ENCODE measurements around the gene KAZN.

DNA sequence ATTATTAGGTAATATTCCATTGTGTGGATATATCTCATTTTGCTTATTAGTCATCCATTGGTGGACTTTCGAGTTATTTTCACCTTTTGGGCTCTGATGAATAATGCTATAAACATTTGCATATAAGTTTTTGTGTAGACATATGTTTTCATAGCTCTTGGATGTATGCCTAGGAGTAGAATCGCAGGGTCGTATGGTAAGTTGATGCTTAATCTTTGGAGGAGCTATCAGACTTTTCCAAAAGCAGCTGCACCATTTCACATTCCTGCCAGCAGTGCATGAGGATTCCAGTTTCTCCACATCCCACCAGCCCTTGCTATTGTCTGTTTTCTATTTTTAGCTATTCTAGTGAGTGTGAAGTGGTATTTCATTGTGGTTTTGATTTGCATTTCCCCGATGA, 434.8 kb downstream of the KAZN start:
- TF ChIP-seq, protein P1, sequence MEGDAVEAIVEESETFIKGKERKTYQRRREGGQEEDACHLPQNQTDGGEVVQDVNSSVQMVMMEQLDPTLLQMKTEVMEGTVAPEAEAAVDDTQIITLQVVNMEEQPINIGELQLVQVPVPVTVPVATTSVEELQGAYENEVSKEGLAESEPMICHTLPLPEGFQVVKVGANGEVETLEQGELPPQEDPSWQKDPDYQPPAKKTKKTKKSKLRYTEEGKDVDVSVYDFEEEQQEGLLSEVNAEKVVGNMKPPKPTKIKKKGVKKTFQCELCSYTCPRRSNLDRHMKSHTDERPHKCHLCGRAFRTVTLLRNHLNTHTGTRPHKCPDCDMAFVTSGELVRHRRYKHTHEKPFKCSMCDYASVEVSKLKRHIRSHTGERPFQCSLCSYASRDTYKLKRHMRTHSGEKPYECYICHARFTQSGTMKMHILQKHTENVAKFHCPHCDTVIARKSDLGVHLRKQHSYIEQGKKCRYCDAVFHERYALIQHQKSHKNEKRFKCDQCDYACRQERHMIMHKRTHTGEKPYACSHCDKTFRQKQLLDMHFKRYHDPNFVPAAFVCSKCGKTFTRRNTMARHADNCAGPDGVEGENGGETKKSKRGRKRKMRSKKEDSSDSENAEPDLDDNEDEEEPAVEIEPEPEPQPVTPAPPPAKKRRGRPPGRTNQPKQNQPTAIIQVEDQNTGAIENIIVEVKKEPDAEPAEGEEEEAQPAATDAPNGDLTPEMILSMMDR (conservative IDR thresholded peaks at IDR 0.05 in 1 of 2, IDR thresholded peaks at IDR 0.05 in 1 of 2; ENCODE audit: low read depth in 1 of 2, low read length in 2 of 2), result peak; percentile 35 to 61
- TF ChIP-seq EZH2 (IDR thresholded peaks at IDR 0.05; ENCODE audit: low read length, missing control alignments), result no peak

All from fibroblast of lung (primary cell).